ENCODE results near the gene HTRA1.

HTRA1 gene

GRCh38 chr10:122558452-122558851 is 97.1 kb downstream of the HTRA1 start:
- TF ChIP-seq TCF4 (CRISPR knock-in tag; IDR thresholded peaks at IDR 0.05; ENCODE audit: borderline replicate concordance) (no peak), CREB5 (CRISPR knock-in tag; IDR thresholded peaks at IDR 0.05; ENCODE audit: low read depth) (no peak)
- ATAC-seq: no peak

- no peak for ATAC-seq
These were observed 97.9 kb downstream of the HTRA1 start for GRCh38 chr10:122559228-122559627.

GRCh38 chr10:122560279-122560804 is 99.0 kb downstream of the HTRA1 start, which contains the start of gene DMBT1:
Gene DMBT1, plus strand, starts transcription at chr10:122560754. Its CDS starts 17 bp downstream, at chr10:122560771.
- TF ChIP-seq ZNF8 (CRISPR knock-in tag; IDR thresholded peaks at IDR 0.05) (no peak), ESRRG (CRISPR knock-in tag; IDR thresholded peaks at IDR 0.05) (no peak), ZNF70 (CRISPR knock-in tag; IDR thresholded peaks at IDR 0.05) (no peak), OSR1 (CRISPR knock-in tag; IDR thresholded peaks at IDR 0.05) (no peak), ZC3H10 (CRISPR knock-in tag; IDR thresholded peaks at IDR 0.05) (no peak), ISL1 (CRISPR knock-in tag; IDR thresholded peaks at IDR 0.05) (no peak), BACH2 (CRISPR knock-in tag; IDR thresholded peaks at IDR 0.05; ENCODE audit: borderline replicate concordance) (no peak), ZNF565 (CRISPR knock-in tag; conservative IDR thresholded peaks at IDR 0.05; ENCODE audit: low read depth) (no peak), PPARA (CRISPR knock-in tag; IDR thresholded peaks at IDR 0.05; ENCODE audit: borderline replicate concordance) (no peak), ARNTL (CRISPR knock-in tag; IDR thresholded peaks at IDR 0.05; ENCODE audit: borderline replicate concordance, low read depth) (no peak), CSRNP3 (CRISPR knock-in tag; IDR thresholded peaks at IDR 0.05) (no peak)

More at GRCh38 chr10:122559228-122559627, 97.9 kb downstream of the HTRA1 start:
- TF ChIP-seq ESRRG (CRISPR knock-in tag; IDR thresholded peaks at IDR 0.05) (no peak), PPARA (CRISPR knock-in tag; IDR thresholded peaks at IDR 0.05; ENCODE audit: borderline replicate concordance) (no peak), POU6F1 (CRISPR knock-in tag; IDR thresholded peaks at IDR 0.05; ENCODE audit: borderline replicate concordance, low read depth) (no peak), PATZ1 (CRISPR knock-in tag; IDR thresholded peaks at IDR 0.05; ENCODE audit: borderline replicate concordance) (no peak), ZFP3 (CRISPR knock-in tag; IDR thresholded peaks at IDR 0.05) (no peak), GLIS3 (CRISPR knock-in tag; IDR thresholded peaks at IDR 0.05) (no peak), TOX (CRISPR knock-in tag; IDR thresholded peaks at IDR 0.05; ENCODE audit: borderline replicate concordance) (no peak), CREB5 (CRISPR knock-in tag; IDR thresholded peaks at IDR 0.05; ENCODE audit: low read depth) (no peak), ZNF70 (CRISPR knock-in tag; IDR thresholded peaks at IDR 0.05) (no peak), ISL1 (CRISPR knock-in tag; IDR thresholded peaks at IDR 0.05) (no peak), ZNF8 (CRISPR knock-in tag; IDR thresholded peaks at IDR 0.05) (no peak), CSDC2 (CRISPR knock-in tag; IDR thresholded peaks at IDR 0.05) (no peak), BACH2 (CRISPR knock-in tag; IDR thresholded peaks at IDR 0.05; ENCODE audit: borderline replicate concordance) (no peak), TSHZ2 (CRISPR knock-in tag; IDR thresholded peaks at IDR 0.05) (no peak)

More at GRCh38 chr10:122560279-122560804, 99.0 kb downstream of the HTRA1 start, which contains the start of gene DMBT1:
- no peak for ATAC-seq

Data from SK-N-SH treated with all-trans-retinoic acid at 6 μM for 48 hours (cell line).